Left lung (tissue), 10 donors: ENCODE measurements around the gene FPGT. TPM values are rescaled to one million over a fixed set of nuclear protein-coding genes. Genes with fewer than 3 reads are reported as not detected.
A peak's percentile ranks its signal among the peaks of the same experiment; 100 is the strongest.

Experiments
- ATAC-seq: fragments of 200-7000 bp; cut with Tn5 transposase; one replicate; pipeline ENCODE4 v1.9.1; 2020; ENCODE audit warnings: moderate library complexity
- DNase-seq, 4 donors: peaks; one replicate each; pipeline ENCODE4 v3.0.0-alpha.2; 2013 to 2020
- H3K27ac ChIP-seq, 2 donors: fragments of 200-600 bp; sonication (generic) in 1 of 2; one replicate each; pipeline versions ENCODE4 v1.5.0 to v1.8.0; 2020 to 2021
- H3K27me3 ChIP-seq, 2 donors: fragments of 200-600 bp; sonication (generic) in 1 of 2; one replicate each; pipeline versions ENCODE4 v1.5.0 to v1.8.0; 2020 to 2021
- H3K36me3 ChIP-seq, 2 donors: fragments of 200-600 bp; sonication (generic) in 1 of 2; one replicate each; pipeline versions ENCODE4 v1.5.0 to v1.8.0; 2020 to 2021
- H3K4me1 ChIP-seq, 2 donors: fragments of 200-600 bp; one replicate each; pipeline ENCODE4 v1.8.0; 2021
- H3K4me3 ChIP-seq, 2 donors: fragments of 200-600 bp; sonication (generic) in 1 of 2; one replicate each; pipeline versions ENCODE4 v1.5.0 to v1.8.0; 2020 to 2021; ENCODE audit warnings: mild to moderate bottlenecking in 1 of 2
- H3K9me3 ChIP-seq, 2 donors: fragments of 200-600 bp; sonication (generic) in 1 of 2; one replicate each; pipeline versions ENCODE4 v1.5.0 to v1.8.0; 2020 to 2021
- intact Hi-C, 2 donors: fragments of 100-400 bp; cut with DNase I; formaldehyde crosslinking; loops; one replicate each; pipeline versions ENCODE4 v1.11.2 to v1.14.2; 2022
- polyA plus RNA-seq, 6 donors: library from polyadenylated mRNA; unstranded; fragments of 120-200 nt; gene quantifications; one replicate each; pipeline ENCODE4 v1.2.1, GENCODE V29; 2013; ENCODE audit not compliant: insufficient read length in 6 of 6
- total RNA-seq, 2 donors: library from RNA; stranded (reverse); fragmentation: NEBNext Ultra II Directional; extraction: Animal tissue kit (Norgen Biotek cat#: 25700); gene quantifications; one replicate each; pipeline ENCODE4 v1.2.1, GENCODE V29; 2021
- TF ChIP-seq, protein P1 (sequence below), 2 donors: fragments of 200-600 bp; sonication (generic) in 1 of 2; IDR thresholded peaks; one replicate each; pipeline versions ENCODE4 v1.5.0 to v1.8.0; 2021; ENCODE audit warnings: antibody characterized with exemption in 2 of 2
- donor health status: DM: no; HTN: yes; CAD: no.
- donor health status: DM: no; HTN: no; CAD: no.

FPGT gene
- total and polyA plus RNA-seq, 8 donors: 20.9 to 27.0 (median 23.0) TPM

DNA sequence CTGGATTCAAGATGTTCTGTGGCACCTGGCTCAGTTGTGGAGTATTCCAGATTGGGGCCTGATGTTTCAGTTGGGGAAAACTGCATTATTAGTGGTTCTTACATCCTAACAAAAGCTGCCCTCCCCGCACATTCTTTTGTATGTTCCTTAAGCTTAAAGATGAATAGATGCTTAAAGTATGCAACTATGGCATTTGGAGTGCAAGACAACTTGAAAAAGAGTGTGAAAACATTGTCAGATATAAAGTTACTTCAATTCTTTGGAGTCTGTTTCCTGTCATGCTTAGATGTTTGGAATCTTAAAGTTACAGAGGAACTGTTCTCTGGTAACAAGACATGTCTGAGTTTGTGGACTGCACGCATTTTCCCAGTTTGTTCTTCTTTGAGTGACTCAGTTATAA, 7.2 kb downstream of the FPGT start:
- intact Hi-C loops: no loop called here
- ATAC-seq (no peak), DNase-seq (no peak)
- Histone ChIP-seq H3K9me3 (no peaks in the 10 kb centered on the region), H3K4me1 (no peaks in the 10 kb centered on the region), H3K27me3 (no peaks in the 10 kb centered on the region), H3K36me3 (peaks cover 0 to 45% of the 10 kb centered on the region in 2 donors), H3K4me3 (no peak overlapping the region), H3K27ac (no peak overlapping the region)
- TF ChIP-seq, protein P1, sequence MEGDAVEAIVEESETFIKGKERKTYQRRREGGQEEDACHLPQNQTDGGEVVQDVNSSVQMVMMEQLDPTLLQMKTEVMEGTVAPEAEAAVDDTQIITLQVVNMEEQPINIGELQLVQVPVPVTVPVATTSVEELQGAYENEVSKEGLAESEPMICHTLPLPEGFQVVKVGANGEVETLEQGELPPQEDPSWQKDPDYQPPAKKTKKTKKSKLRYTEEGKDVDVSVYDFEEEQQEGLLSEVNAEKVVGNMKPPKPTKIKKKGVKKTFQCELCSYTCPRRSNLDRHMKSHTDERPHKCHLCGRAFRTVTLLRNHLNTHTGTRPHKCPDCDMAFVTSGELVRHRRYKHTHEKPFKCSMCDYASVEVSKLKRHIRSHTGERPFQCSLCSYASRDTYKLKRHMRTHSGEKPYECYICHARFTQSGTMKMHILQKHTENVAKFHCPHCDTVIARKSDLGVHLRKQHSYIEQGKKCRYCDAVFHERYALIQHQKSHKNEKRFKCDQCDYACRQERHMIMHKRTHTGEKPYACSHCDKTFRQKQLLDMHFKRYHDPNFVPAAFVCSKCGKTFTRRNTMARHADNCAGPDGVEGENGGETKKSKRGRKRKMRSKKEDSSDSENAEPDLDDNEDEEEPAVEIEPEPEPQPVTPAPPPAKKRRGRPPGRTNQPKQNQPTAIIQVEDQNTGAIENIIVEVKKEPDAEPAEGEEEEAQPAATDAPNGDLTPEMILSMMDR (IDR thresholded peaks at IDR 0.05): no peak

DNA sequence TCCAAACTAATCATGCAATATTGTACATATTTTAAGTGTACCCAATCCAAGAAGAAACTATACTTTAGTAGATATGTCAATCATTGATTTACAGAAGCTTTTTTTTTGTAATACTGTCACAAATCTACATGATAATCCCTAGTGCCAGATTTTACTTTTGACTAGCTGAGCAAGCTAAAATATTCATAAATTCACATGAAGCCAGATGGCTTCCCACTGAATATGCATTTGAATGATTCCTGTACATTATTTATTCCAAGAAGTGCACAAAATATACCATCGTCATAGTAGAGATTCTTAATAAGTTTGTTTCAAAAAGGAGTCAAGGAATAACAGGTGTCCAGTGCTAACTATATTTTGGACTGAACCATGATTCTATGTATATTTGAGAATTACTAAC, 17.2 kb downstream of the FPGT start:
- Histone ChIP-seq H3K36me3 (no peaks in the 10 kb centered on the region), H3K4me3 (no peak overlapping the region), H3K27ac (no peak overlapping the region), H3K27me3 (no peaks in the 10 kb centered on the region), H3K4me1 (no peaks in the 10 kb centered on the region), H3K9me3 (no peaks in the 10 kb centered on the region)
- intact Hi-C loops: no loop called here
- no peak for ATAC-seq
- DNase-seq: no peak
- TF ChIP-seq, protein P1 (IDR thresholded peaks at IDR 0.05): no peak

DNA sequence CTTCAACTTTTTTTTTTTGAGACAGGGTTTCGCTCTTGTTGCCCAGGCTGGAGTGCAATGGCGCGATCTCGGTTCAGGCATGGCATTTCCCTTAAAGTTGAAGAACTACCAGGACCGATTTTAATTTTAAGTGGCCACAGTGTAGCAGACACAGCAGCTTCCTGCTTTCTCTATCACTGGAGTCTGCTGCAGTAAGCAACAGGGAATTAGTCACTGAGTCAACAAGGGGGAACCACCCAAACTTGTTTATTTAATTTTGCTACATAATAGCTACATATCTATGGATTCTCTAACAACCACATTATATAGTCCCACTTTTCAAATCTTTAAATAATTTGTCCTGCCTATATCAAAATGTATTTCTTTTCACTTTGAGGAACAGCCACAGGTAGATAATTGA, 24.7 kb downstream of the FPGT start:
- no peak overlapping the region for H3K27ac ChIP-seq
- intact Hi-C loops: no loop called here
- H3K4me1 ChIP-seq: no peaks in the 10 kb centered on the region
- H3K9me3 ChIP-seq: peaks cover 0 to 22% of the 10 kb centered on the region in 2 donors
- no peaks in the 10 kb centered on the region for H3K27me3 ChIP-seq
- no peaks in the 10 kb centered on the region for H3K36me3 ChIP-seq
- no peak overlapping the region for H3K4me3 ChIP-seq
- ATAC-seq (no peak), DNase-seq (peak in 1 of 4 donors; percentile 16)
- TF ChIP-seq, protein P1 (IDR thresholded peaks at IDR 0.05): no peak

DNA sequence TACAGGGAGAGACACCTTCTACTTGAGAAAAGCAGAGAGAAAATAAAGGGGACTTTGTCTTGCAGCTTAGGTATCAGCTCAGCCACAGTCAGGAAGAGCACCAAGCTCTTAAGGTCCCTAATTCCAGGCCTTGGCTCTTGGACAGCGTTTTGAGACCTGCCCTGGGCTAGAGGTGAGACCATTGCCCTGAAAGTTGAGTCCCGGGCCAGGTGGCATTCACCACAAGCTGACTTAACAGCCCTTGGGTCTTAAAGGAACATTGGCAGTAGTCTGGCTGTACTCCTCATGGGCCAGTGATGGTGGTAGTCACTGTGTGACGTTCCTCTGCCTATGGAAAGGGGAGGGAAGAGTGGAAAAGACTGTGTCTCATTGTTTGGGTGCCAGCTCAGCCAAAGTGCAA, 25.4 kb downstream of the FPGT start:
- H3K9me3 ChIP-seq: peaks cover 0 to 30% of the 10 kb centered on the region in 2 donors
- no peaks in the 10 kb centered on the region for H3K27me3 ChIP-seq
- intact Hi-C loops: no loop called here
- no peak overlapping the region for H3K27ac ChIP-seq
- TF ChIP-seq, protein P1 (IDR thresholded peaks at IDR 0.05): no peak
- no peak overlapping the region for H3K4me3 ChIP-seq
- no peaks in the 10 kb centered on the region for H3K36me3 ChIP-seq
- ATAC-seq (no peak), DNase-seq (peak in 1 of 4 donors; percentile 7)
- no peaks in the 10 kb centered on the region for H3K4me1 ChIP-seq

DNA sequence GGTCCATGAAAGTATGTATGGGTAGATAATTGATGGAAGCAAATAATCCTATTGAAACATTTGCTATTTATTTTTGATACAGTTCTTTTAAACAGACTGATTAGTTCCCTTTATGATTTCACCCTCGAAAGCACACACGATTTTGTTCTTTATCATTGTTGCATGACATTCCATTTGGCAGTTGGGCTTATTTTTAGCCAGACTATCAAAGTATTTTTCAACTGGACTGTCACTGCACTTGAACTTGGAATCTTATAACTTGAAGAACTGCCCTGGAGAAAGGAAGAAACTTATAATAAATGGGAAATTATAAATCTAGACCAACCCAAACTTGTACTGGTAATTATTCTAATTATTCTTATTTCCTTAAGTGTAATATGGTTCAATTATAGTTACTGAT, 37.1 kb downstream of the FPGT start, which contains the start of gene TNNI3K:
Gene TNNI3K, plus strand, starts transcription at position 235 of the 400 bp plus-strand sequence. Its CDS starts 65 bp downstream, at position 300.
- Histone ChIP-seq H3K4me3 (no peak within 1 kb of the TSS), H3K9me3 (peaks cover 0 to 2% of the 10 kb centered on the region in 2 donors), H3K4me1 (no peaks in the 10 kb centered on the region), H3K27ac (no peak within 1 kb of the TSS), H3K36me3 (no peaks in the 10 kb centered on the region), H3K27me3 (no peaks in the 10 kb centered on the region)
- ATAC-seq (no peak), DNase-seq (no peak)
- TF ChIP-seq, protein P1 (IDR thresholded peaks at IDR 0.05): no peak
- intact Hi-C loops: no loop called here
